Stomach (tissue), 4 donors: ENCODE results near the gene IGF1R.

Experiments
- CTCF ChIP-seq, 7 experiments: fragments of 450-650 bp in 4 of 7; fragments of 200-600 bp in 3 of 7; sonication (generic) in 3 of 7; IDR thresholded peaks; one replicate each; pipeline ENCODE4 v1.5.1; 2016 to 2019; ENCODE audit warnings: antibody characterized with exemption in 7 of 7, control low read depth in 2 of 7, mild to moderate bottlenecking in 1 of 7
- EP300 ChIP-seq: sonication (generic); formaldehyde crosslinking; IDR thresholded peaks from one replicate; pipeline ENCODE4 v1.6.1; 2017; ENCODE audit warnings: antibody characterized with exemption
- POLR2A ChIP-seq, 4 donors: fragments of 450-650 bp; IDR thresholded peaks; one replicate each; pipeline ENCODE4 v1.6.1; 2016; ENCODE audit warnings: antibody characterized with exemption in 4 of 4, control low read depth in 2 of 4, mild to moderate bottlenecking in 1 of 4, moderate library complexity in 1 of 4
- POLR2AphosphoS5 ChIP-seq, 3 donors: sonication (generic); formaldehyde crosslinking; IDR thresholded peaks; one replicate each; pipeline ENCODE4 v1.6.1; 2016; ENCODE audit warnings: antibody characterized with exemption in 3 of 3

GRCh38 chr15:98893401-98893800, 245.1 kb downstream of the IGF1R start:
- TF ChIP-seq POLR2A (IDR thresholded peaks at IDR 0.05) (no peak), POLR2AphosphoS5 (IDR thresholded peaks at IDR 0.05) (no peak), CTCF (IDR thresholded peaks at IDR 0.05) (no peak), EP300 (no peak)
